Endothelial cell of umbilical vein (primary cell): ENCODE measurements around the gene CTNNA2. TPM values are rescaled to one million over a fixed set of nuclear protein-coding genes. Genes with fewer than 3 reads are reported as not detected.

Experiments used
- BruUV-seq: library from RNA; stranded (reverse); fragments of 400-500 nt; replicated peaks from 2 replicates; lab custom pipeline; 2021; lab: Mats Ljungman, UMichigan
- CTCF ChIA-PET: fragments of 300-600, 350-600 bp; sonication (Branson Sonifier 250); formaldehyde crosslinking; loops from one replicate; lab custom pipeline; 2021; ENCODE audit warnings: antibody characterized with exemption, inconsistent platforms; lab: Charles Lee
- POLR2A ChIA-PET: fragments of 300-600, 350-600 bp; sonication (Branson Sonifier 250); formaldehyde crosslinking; loops from one replicate; lab custom pipeline; 2021; ENCODE audit warnings: antibody characterized with exemption, inconsistent platforms; lab: Charles Lee
- DNase-seq: peaks from one replicate; pipeline ENCODE4 v3.0.0-alpha.2; 2011; ENCODE audit warnings: low read depth, low spot score
- FAIRE-seq: peaks from 2 replicates; lab custom pipeline; 2011; peaks lifted over from hg19 to GRCh38; lab: Jason Lieb, UNC
- H2AFZ ChIP-seq: 2 replicates; pipeline ENCODE4 v1.6.0; 2012; ENCODE audit warnings: low read depth, low read length, control low read depth, inconsistent platforms
- H3K27ac ChIP-seq: 2 replicates; pipeline ENCODE4 v1.5.1; 2011; ENCODE audit warnings: low read depth, mild to moderate bottlenecking, control low read depth, low read length, moderate library complexity; ENCODE audit not compliant: insufficient read depth
- H3K27me3 ChIP-seq, 2 experiments: 2 replicates each; pipeline versions ENCODE4 v1.6.0 to v1.6.1; 2011; ENCODE audit warnings: low read length in 2 of 2, mixed read lengths in 1 of 2; ENCODE audit not compliant: control insufficient read depth in 2 of 2, insufficient read depth in 2 of 2
- H3K36me3 ChIP-seq, 2 experiments: 2 replicates in 1 of 2; 3 replicates in 1 of 2; pipeline ENCODE4 v1.5.1; 2011; ENCODE audit warnings: low read length in 2 of 2, mild to moderate bottlenecking in 1 of 2, moderate library complexity in 1 of 2; ENCODE audit not compliant: control insufficient read depth in 2 of 2, insufficient read depth in 2 of 2; ENCODE audit errors: extremely low read depth in 1 of 2
- H3K4me1 ChIP-seq: 3 replicates; pipeline ENCODE4 v1.5.1; 2011; ENCODE audit warnings: mild to moderate bottlenecking, low read length; ENCODE audit not compliant: control insufficient read depth, insufficient read depth; ENCODE audit errors: extremely low read depth
- H3K4me2 ChIP-seq: 2 replicates; pipeline ENCODE4 v1.6.1; 2011; ENCODE audit warnings: low read length, control low read depth, mixed read lengths; ENCODE audit not compliant: insufficient read depth
- H3K4me3 ChIP-seq, 3 experiments: fragments of 200-600 bp in 1 of 3; sonication (generic), shearing (Covaris generic) in 1 of 3; replicated peaks in 1 of 3; 2 replicates each; pipeline ENCODE4 v1.5.1; 2011 to 2016; ENCODE audit warnings: control low read depth in 3 of 3, low read length in 3 of 3, mild to moderate bottlenecking in 2 of 3, inconsistent platforms in 1 of 3, low read depth in 1 of 3, moderate library complexity in 1 of 3; ENCODE audit not compliant: insufficient read depth in 1 of 3
- H3K79me2 ChIP-seq: 2 replicates; pipeline ENCODE4 v1.6.0; 2012; ENCODE audit warnings: low read length, inconsistent platforms; ENCODE audit not compliant: control insufficient read depth, insufficient read depth
- H3K9ac ChIP-seq: replicated peaks from 2 replicates; pipeline ENCODE3; 2011; ENCODE audit warnings: low read length, control low read depth; ENCODE audit not compliant: insufficient read depth; ENCODE audit errors: extremely low read depth
- H3K9me1 ChIP-seq: replicated peaks from 3 replicates; pipeline ENCODE4 v1.6.0; 2011; ENCODE audit warnings: mild to moderate bottlenecking, low read length; ENCODE audit not compliant: control insufficient read depth, insufficient read depth; ENCODE audit errors: extremely low read depth
- H3K9me3 ChIP-seq: replicated peaks from 2 replicates; pipeline ENCODE4 v1.5.1; 2012; ENCODE audit warnings: low read length, inconsistent platforms; ENCODE audit not compliant: control insufficient read depth, insufficient read depth
- H4K20me1 ChIP-seq: replicated peaks from 2 replicates; pipeline ENCODE3; 2011; ENCODE audit warnings: mild to moderate bottlenecking, low read length; ENCODE audit not compliant: control insufficient read depth, insufficient read depth; ENCODE audit errors: extremely low read depth
- EZH2 ChIP-seq: IDR thresholded peaks from 2 replicates; pipeline ENCODE4 v1.6.1; 2012; ENCODE audit warnings: borderline replicate concordance, low read depth, mild to moderate bottlenecking, moderate library complexity, low read length, inconsistent platforms; ENCODE audit not compliant: severe bottlenecking
- FOS ChIP-seq: IDR thresholded peaks from 2 replicates; pipeline ENCODE4 v1.6.1; 2011; ENCODE audit warnings: mild to moderate bottlenecking, low read length, moderate library complexity, borderline replicate concordance; ENCODE audit not compliant: insufficient read depth
- GATA2 ChIP-seq: IDR thresholded peaks from 2 replicates; pipeline ENCODE4 v1.7.0; 2011; ENCODE audit warnings: low read depth, mild to moderate bottlenecking, moderate library complexity, mixed read lengths, low read length; ENCODE audit not compliant: insufficient read length, insufficient read depth
- JUN ChIP-seq: IDR thresholded peaks from 2 replicates; pipeline ENCODE4 v1.6.1; 2011; ENCODE audit warnings: borderline replicate concordance, low read depth; ENCODE audit not compliant: insufficient read length, insufficient read depth
- MYC ChIP-seq: IDR thresholded peaks from one replicate; pipeline ENCODE4 v1.6.1; 2011; ENCODE audit warnings: mild to moderate bottlenecking, low read depth, low read length
- dilution Hi-C: fragments of 300-500 bp; cut with MboI; formaldehyde crosslinking; loops from one replicate; pipeline ENCODE4 v1.15.0; 2019; ENCODE audit warnings: low sequenced_read_pairs; ENCODE audit not compliant: extremely low pct_ligation_motif_present
- intact Hi-C: fragments of 100-400 bp; cut with micrococcal nuclease; formaldehyde crosslinking; loops from one replicate; pipeline ENCODE4 v1.10.0; 2022
- polyA plus RNA-seq, 4 experiments: library from polyadenylated mRNA; depleted of rRNA in 3 of 4; stranded (reverse) in 3 of 4; unstranded in 1 of 4; fragments of >200 nt; gene quantifications; 2 replicates each; pipeline versions ENCODE4 v1.2.1 to v1.2.3, GENCODE V29; 2011 to 2012; ENCODE audit warnings: missing spikeins in 1 of 4
- total RNA-seq: library from RNA; stranded (reverse); gene quantifications from 2 replicates; pipeline ENCODE4 v1.2.3, GENCODE V29; 2021
- TF ChIP-seq, protein P1 (sequence below), 2 donors: IDR thresholded peaks; 1 replicate in 1 of 2; 2 replicates in 1 of 2; pipeline ENCODE4 v1.5.1; 2011; ENCODE audit warnings: low read length in 2 of 2, mild to moderate bottlenecking in 2 of 2, moderate library complexity in 2 of 2, control low read depth in 1 of 2, inconsistent platforms in 1 of 2, low read depth in 1 of 2; ENCODE audit not compliant: insufficient read depth in 1 of 2; ENCODE audit errors: extremely low read depth in 1 of 2

Gene CTNNA2
- total and polyA plus RNA-seq, 2 donors (not counting 3 experiments of a cell fraction or from before 2014, with no cell fraction given) = not detected

- no peak overlapping the region for H3K27ac ChIP-seq
- no peaks in the 10 kb centered on the region for H3K9me1 ChIP-seq
- no peak overlapping the region for H3K4me3 ChIP-seq
- no peak overlapping the region for H3K4me2 ChIP-seq
- H3K9ac ChIP-seq = no peak overlapping the region
- dilution Hi-C loops = no loop called here
- no peak for TF ChIP-seq FOS
- TF ChIP-seq, protein P1, sequence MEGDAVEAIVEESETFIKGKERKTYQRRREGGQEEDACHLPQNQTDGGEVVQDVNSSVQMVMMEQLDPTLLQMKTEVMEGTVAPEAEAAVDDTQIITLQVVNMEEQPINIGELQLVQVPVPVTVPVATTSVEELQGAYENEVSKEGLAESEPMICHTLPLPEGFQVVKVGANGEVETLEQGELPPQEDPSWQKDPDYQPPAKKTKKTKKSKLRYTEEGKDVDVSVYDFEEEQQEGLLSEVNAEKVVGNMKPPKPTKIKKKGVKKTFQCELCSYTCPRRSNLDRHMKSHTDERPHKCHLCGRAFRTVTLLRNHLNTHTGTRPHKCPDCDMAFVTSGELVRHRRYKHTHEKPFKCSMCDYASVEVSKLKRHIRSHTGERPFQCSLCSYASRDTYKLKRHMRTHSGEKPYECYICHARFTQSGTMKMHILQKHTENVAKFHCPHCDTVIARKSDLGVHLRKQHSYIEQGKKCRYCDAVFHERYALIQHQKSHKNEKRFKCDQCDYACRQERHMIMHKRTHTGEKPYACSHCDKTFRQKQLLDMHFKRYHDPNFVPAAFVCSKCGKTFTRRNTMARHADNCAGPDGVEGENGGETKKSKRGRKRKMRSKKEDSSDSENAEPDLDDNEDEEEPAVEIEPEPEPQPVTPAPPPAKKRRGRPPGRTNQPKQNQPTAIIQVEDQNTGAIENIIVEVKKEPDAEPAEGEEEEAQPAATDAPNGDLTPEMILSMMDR (IDR thresholded peaks at IDR 0.05; ENCODE audit: extremely low read depth in 1 of 2, insufficient read depth in 1 of 2, low read depth in 1 of 2, low read length in 2 of 2) = no peak
- TF ChIP-seq JUN = no peak
- TF ChIP-seq EZH2 = no peak
- TF ChIP-seq MYC = no peak
- TF ChIP-seq GATA2 = no peak
- POLR2A ChIA-PET = no interaction called here
- H3K9me3 ChIP-seq = peaks cover 3% of the 10 kb centered on the region
- H2AFZ ChIP-seq = no peak overlapping the region
- no peaks in the 10 kb centered on the region for H3K27me3 ChIP-seq
- DNase-seq (no peak), FAIRE-seq (no peak)
- H3K4me1 ChIP-seq = no peaks in the 10 kb centered on the region
- intact Hi-C loops = no loop called here
- BruUV-seq = no TSS peak
- CTCF ChIA-PET = no interaction called here
- H3K79me2 ChIP-seq = no peaks in the 10 kb centered on the region
- H3K36me3 ChIP-seq = no peaks in the 10 kb centered on the region
- no peaks in the 10 kb centered on the region for H4K20me1 ChIP-seq
Measured at GRCh38 chr2:80573167-80573566, 1060.3 kb downstream of the CTNNA2 start.
